Activated naive CD8-positive, alpha-beta T cell treated with anti-CD3 and anti-CD28 coated beads, Interleukin-2, amount 50 U/mL, for 24 hours (primary cell): ENCODE results near the gene AGBL1.

Experiments used
- ATAC-seq: fragments of 150-1000 bp; cut with Tn5 transposase; one replicate; pipeline ENCODE4 v1.10.0; 2021
- DNase-seq: peaks from one replicate; pipeline ENCODE4 v3.0.0; 2021
- H3K27ac Mint-ChIP-seq: one replicate; pipeline ENCODE4 v1.8.0; 2021; ENCODE audit warnings: mild to moderate bottlenecking, mixed read lengths
- H3K27me3 Mint-ChIP-seq: one replicate; pipeline ENCODE4 v1.8.0; 2021; ENCODE audit warnings: mixed read lengths
- H3K36me3 Mint-ChIP-seq: one replicate; pipeline ENCODE4 v1.8.0; 2021; ENCODE audit warnings: low read depth, mixed read lengths
- H3K4me1 Mint-ChIP-seq: one replicate; pipeline ENCODE4 v1.8.0; 2021; ENCODE audit warnings: mixed read lengths
- H3K4me3 Mint-ChIP-seq: one replicate; pipeline ENCODE4 v1.8.0; 2021; ENCODE audit warnings: mild to moderate bottlenecking, moderate library complexity, mixed read lengths
- H3K9me3 Mint-ChIP-seq: one replicate; pipeline ENCODE4 v1.8.0; 2021; ENCODE audit warnings: mixed read lengths

AGBL1 gene

DNA sequence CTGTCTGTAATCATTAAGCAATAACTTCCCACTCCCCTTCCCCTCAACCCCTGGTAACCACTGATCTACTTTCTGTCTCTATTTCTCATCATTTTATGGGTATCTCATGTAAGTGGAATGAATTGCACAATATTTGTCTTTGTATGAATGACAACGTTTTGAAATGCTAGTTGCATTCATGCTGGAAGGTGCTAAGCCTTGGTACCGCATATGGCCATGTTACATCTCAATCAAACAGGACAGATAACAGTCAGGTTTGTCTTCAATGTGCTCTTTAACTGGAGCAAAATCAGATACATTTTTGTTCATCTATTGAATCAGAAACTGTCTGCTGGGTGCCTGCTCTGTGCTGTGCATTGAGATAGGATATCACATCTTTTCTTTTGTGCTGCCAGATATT, 134.2 kb downstream of the AGBL1 start:
- H3K27me3 Mint-ChIP-seq: peaks cover 5% of the 10 kb centered on the region
- H3K9me3 Mint-ChIP-seq: peaks cover 26% of the 10 kb centered on the region
- H3K36me3 Mint-ChIP-seq: peaks cover 2% of the 10 kb centered on the region
- H3K4me3 Mint-ChIP-seq: no peak overlapping the region
- H3K4me1 Mint-ChIP-seq: no peaks in the 10 kb centered on the region
- DNase-seq (no peak), ATAC-seq (no peak)
- no peak overlapping the region for H3K27ac Mint-ChIP-seq

DNA sequence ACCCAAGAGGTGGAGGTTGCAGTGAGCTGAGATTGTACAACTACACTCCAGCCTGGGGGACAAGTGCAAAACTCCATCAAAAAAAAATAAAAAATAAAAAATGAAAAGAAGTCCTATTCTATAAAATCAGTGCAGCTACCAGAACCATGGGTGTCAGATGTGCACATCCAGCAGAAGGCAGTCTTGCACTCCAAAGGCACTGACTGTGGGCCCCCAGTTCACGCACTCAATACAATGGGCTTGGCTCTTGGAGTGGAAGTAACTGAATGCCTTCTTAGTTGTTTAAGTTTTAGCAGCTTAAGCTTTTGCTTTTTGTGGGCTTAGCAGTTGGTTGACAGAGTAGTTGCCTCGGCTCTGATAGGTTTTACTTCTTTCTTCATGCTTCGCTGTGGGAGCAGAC, 141.4 kb downstream of the AGBL1 start:
- Mint-ChIP-seq H3K9me3 (peaks cover 19% of the 10 kb centered on the region), H3K27me3 (peaks cover 8% of the 10 kb centered on the region), H3K36me3 (no peaks in the 10 kb centered on the region), H3K27ac (no peak overlapping the region), H3K4me3 (no peak overlapping the region), H3K4me1 (no peaks in the 10 kb centered on the region)
- no peak for ATAC-seq
- no peak for DNase-seq

DNA sequence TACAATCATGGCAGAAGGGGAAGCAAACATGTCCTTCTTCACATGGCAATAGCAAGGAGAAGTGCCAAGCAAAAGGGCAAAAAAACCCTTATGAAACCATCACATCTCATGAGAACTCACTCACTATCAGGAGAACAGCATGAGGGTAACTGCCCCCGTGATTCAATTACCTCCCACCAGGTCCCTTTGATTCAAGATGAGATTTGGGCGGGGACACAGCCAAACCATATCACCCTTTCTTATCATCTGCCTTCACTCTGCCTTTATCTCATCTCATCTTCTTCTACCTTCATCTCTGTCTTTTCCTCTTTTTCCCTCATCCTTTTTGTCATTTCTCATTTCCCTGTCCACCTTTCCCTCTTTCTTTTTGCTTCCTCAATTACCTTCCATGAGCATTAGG, 149.6 kb downstream of the AGBL1 start:
- ATAC-seq (no peak), DNase-seq (no peak)
- H3K4me1 Mint-ChIP-seq: no peaks in the 10 kb centered on the region
- H3K36me3 Mint-ChIP-seq: no peaks in the 10 kb centered on the region
- no peak overlapping the region for H3K4me3 Mint-ChIP-seq
- peaks cover 42% of the 10 kb centered on the region for H3K27me3 Mint-ChIP-seq
- no peaks in the 10 kb centered on the region for H3K9me3 Mint-ChIP-seq
- no peak overlapping the region for H3K27ac Mint-ChIP-seq

DNA sequence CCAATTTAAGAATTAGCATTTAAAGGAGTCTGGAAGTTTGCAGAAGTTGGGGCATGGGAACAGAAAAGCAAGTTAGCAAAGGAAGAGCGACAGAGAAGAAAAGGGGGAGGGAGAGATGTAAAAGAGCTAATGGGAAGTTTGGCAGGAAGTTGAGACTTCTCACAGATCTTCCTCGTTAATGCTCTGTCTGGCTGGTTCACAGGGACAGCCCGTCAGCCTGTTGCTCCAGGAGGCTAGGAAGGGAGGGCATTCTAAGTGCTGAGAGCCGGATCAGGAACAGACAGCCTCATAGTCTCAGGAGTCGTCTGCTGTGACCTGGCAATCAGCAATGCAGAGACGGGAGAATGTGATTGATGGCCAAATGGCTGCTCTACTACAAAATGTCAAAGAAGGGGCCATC, 150.3 kb downstream of the AGBL1 start:
- no peak for ATAC-seq
- no peak overlapping the region for H3K4me3 Mint-ChIP-seq
- no peaks in the 10 kb centered on the region for H3K4me1 Mint-ChIP-seq
- H3K27ac Mint-ChIP-seq: no peak overlapping the region
- no peak for DNase-seq
- no peaks in the 10 kb centered on the region for H3K9me3 Mint-ChIP-seq
- no peaks in the 10 kb centered on the region for H3K36me3 Mint-ChIP-seq
- peaks cover 39% of the 10 kb centered on the region for H3K27me3 Mint-ChIP-seq

- no peaks in the 10 kb centered on the region for H3K36me3 Mint-ChIP-seq
- H3K9me3 Mint-ChIP-seq: no peaks in the 10 kb centered on the region
- no peak for ATAC-seq
- H3K4me3 Mint-ChIP-seq: no peak overlapping the region
- peaks cover 40% of the 10 kb centered on the region for H3K27me3 Mint-ChIP-seq
- DNase-seq: peak; percentile 24
- no peaks in the 10 kb centered on the region for H3K4me1 Mint-ChIP-seq
- no peak overlapping the region for H3K27ac Mint-ChIP-seq
Measured at GRCh38 chr15:86231864-86232721, 152.4 kb downstream of the AGBL1 start.

DNA sequence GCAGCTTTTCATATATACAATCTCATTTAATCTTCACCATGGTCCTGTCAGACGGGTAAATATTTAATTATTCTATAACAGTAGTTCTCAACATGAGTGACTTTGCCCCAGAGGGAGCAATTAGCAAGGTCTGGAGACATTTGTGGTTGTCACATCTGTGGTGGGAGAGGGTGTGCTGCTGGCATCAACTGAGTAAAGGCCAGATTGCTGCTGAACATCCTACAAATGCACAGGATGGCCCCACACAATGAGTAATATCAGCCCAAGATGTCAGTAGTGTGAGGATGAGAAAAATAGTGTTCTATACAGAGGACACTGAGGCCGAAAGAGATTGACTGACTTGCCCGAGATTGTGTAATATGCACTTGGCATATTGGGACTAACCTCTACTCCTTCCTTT, 156.0 kb downstream of the AGBL1 start:
- DNase-seq (no peak), ATAC-seq (no peak)
- Mint-ChIP-seq H3K4me3 (no peak overlapping the region), H3K27ac (no peak overlapping the region), H3K36me3 (no peaks in the 10 kb centered on the region), H3K9me3 (no peaks in the 10 kb centered on the region), H3K4me1 (no peaks in the 10 kb centered on the region), H3K27me3 (peaks cover 22% of the 10 kb centered on the region)

- no peak for DNase-seq
- H3K27ac Mint-ChIP-seq: no peak overlapping the region
Measured at GRCh38 chr15:86236356-86237110, 156.9 kb downstream of the AGBL1 start.

DNA sequence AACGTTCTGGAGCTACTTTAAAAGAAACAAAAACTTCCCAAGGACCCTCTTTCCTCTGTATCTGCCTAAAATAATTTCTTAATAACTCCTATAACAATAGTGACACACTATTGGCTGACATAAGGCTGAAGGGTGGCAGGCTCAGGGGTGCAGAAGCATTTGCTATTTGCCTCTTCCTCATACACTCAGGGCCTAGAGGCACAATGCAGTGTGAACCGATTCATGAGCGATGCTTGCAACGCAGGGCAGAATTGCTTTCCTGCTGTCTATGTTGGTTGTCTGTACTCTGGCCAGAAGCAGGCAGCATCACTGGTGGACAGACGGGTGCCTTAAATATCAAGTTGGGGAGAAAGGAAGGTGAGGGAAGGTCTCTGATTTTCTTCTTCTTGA, 157.4 kb downstream of the AGBL1 start:
- no peak overlapping the region for H3K27ac Mint-ChIP-seq
- DNase-seq: no peak
- peaks cover 18% of the 10 kb centered on the region for H3K27me3 Mint-ChIP-seq
- no peaks in the 10 kb centered on the region for H3K4me1 Mint-ChIP-seq
- no peaks in the 10 kb centered on the region for H3K9me3 Mint-ChIP-seq
- no peaks in the 10 kb centered on the region for H3K36me3 Mint-ChIP-seq
- no peak for ATAC-seq
- H3K4me3 Mint-ChIP-seq: no peak overlapping the region

More at GRCh38 chr15:86236356-86237110, 156.9 kb downstream of the AGBL1 start:
- Mint-ChIP-seq H3K36me3 (no peaks in the 10 kb centered on the region), H3K4me3 (no peak overlapping the region), H3K27me3 (peaks cover 24% of the 10 kb centered on the region), H3K9me3 (no peaks in the 10 kb centered on the region), H3K4me1 (no peaks in the 10 kb centered on the region)
- ATAC-seq: no peak

DNA sequence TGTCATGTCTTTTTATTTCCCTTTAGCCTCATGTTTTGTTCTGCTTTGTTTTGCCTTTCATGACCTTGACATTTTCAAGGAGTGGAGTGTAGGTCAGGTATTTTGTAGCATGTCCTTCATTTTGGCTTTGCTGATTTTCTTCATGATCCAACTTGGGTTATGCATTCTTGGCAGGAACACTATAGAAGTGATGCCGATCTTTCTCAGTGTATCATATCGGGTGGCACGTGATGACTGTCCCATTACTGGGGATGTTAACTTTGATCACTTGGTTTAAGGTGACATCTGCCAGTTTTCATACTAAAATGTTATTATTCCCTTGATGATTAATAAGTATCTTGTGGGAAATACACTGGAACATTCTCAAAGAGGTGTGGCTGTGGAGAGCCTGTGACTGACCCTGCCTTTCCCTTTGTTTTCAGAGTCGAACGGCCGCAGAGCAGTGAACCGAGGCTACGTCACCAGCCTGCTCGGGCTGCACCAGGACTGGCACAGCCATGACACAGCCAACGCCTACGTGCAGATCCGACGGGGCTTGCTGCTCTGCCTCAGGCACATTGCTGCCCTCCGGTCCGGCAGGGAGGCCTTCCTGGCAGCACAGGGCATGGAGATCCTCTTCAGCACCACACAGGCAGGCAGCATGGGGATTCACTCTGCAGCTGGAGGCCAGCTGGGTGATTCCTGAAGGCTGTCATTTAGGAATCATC, 167.7 kb downstream of the AGBL1 start:
- H3K4me3 Mint-ChIP-seq: no peak overlapping the region

DNA sequence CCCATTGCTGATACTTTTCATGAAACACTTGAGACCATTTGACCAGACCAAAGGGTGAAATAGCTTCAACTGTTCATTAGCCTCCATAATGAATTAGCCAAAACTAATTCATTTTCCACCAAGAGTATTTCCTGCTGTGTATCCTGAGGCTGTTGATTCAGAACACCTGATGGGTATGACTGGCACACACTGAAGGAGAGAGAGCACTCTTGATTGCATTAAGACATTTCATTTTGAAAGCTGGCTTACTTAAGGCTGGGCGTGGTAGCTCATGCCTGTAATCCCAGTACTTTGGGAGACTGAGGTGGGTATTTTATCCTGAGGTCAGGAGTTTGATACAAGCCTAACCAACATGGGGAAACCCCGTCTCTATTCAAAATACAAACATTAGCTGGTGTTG, 175.6 kb downstream of the AGBL1 start:
- DNase-seq (no peak), ATAC-seq (no peak)
- Mint-ChIP-seq H3K9me3 (no peaks in the 10 kb centered on the region), H3K27ac (no peak overlapping the region), H3K4me1 (no peaks in the 10 kb centered on the region), H3K4me3 (no peak overlapping the region), H3K27me3 (peaks cover 4% of the 10 kb centered on the region), H3K36me3 (no peaks in the 10 kb centered on the region)

More for the DNA sequence above, 167.7 kb downstream of the AGBL1 start:
- ATAC-seq: no peak
- no peaks in the 10 kb centered on the region for H3K36me3 Mint-ChIP-seq
- no peaks in the 10 kb centered on the region for H3K27me3 Mint-ChIP-seq
- H3K27ac Mint-ChIP-seq: no peak overlapping the region
- H3K9me3 Mint-ChIP-seq: no peaks in the 10 kb centered on the region
- H3K4me1 Mint-ChIP-seq: no peaks in the 10 kb centered on the region
- no peak for DNase-seq

- Mint-ChIP-seq H3K27me3 (peaks cover 4% of the 10 kb centered on the region), H3K4me3 (no peak overlapping the region), H3K27ac (no peak overlapping the region), H3K36me3 (no peaks in the 10 kb centered on the region), H3K4me1 (no peaks in the 10 kb centered on the region), H3K9me3 (no peaks in the 10 kb centered on the region)
- ATAC-seq (no peak), DNase-seq (no peak)
Measured at GRCh38 chr15:86256628-86257027, 177.0 kb downstream of the AGBL1 start.

- Mint-ChIP-seq H3K4me3 (no peak overlapping the region), H3K27me3 (peaks cover 1% of the 10 kb centered on the region), H3K4me1 (no peaks in the 10 kb centered on the region), H3K9me3 (no peaks in the 10 kb centered on the region), H3K36me3 (no peaks in the 10 kb centered on the region), H3K27ac (no peak overlapping the region)
- ATAC-seq: no peak
- DNase-seq: no peak
Measured at GRCh38 chr15:86259589-86259988, 179.9 kb downstream of the AGBL1 start.

DNA sequence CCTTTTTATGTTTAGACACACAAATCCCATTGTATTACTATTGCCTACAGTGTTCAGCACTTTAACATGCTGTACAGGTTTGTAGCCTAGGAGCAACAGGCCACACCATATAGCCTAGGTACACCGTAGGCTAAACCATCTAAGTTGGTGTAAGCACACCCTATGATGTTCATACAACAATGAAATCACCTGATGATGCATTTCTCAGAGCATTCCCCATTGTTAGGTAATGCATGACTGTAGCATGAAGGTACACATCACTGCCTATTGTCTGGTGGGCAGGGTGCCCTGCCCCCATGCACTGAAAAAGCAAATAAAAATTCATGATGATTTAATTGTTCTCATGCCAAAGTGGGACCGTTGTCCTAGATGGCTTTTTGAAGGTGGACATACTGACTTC, 183.6 kb downstream of the AGBL1 start:
- DNase-seq (no peak), ATAC-seq (no peak)
- Mint-ChIP-seq H3K27me3 (peaks cover under 1% of the 10 kb centered on the region), H3K36me3 (no peaks in the 10 kb centered on the region), H3K27ac (no peak overlapping the region), H3K4me1 (no peaks in the 10 kb centered on the region), H3K9me3 (no peaks in the 10 kb centered on the region), H3K4me3 (no peak overlapping the region)

GRCh38 chr15:86266896-86267484, 187.3 kb downstream of the AGBL1 start:
- no peak for ATAC-seq
- Mint-ChIP-seq H3K9me3 (no peaks in the 10 kb centered on the region), H3K27ac (no peak overlapping the region), H3K4me1 (no peaks in the 10 kb centered on the region), H3K27me3 (peaks cover 7% of the 10 kb centered on the region), H3K4me3 (no peak overlapping the region), H3K36me3 (no peaks in the 10 kb centered on the region)
- DNase-seq: no peak
